BE2C (cell line): ENCODE results near the gene KAZN.

Experiments
- DNase-seq: peaks from one replicate; pipeline ENCODE4 v3.0.0-alpha.2; 2020
- H3K27me3 ChIP-seq: fragments of 250-450 bp; sonication (Bioruptor Pico); 2 replicates; pipeline ENCODE4 v1.5.1; 2020; ENCODE audit warnings: mild to moderate bottlenecking
- H3K36me3 ChIP-seq: fragments of 250-450 bp; sonication (Bioruptor Pico); 2 replicates; pipeline ENCODE4 v1.5.1; 2020; ENCODE audit warnings: mild to moderate bottlenecking
- H3K4me1 ChIP-seq: fragments of 250-450 bp; sonication (Bioruptor Pico); 2 replicates; pipeline ENCODE4 v1.5.1; 2020
- H3K4me3 ChIP-seq: 2 replicates; pipeline ENCODE4 v1.5.1; 2011; ENCODE audit warnings: low read depth, low read length
- H3K9me3 ChIP-seq: fragments of 250-450 bp; sonication (Bioruptor Pico); 2 replicates; pipeline ENCODE4 v1.5.1; 2020
- CTCF ChIP-seq: IDR thresholded peaks from 2 replicates; pipeline ENCODE4 v1.5.1; 2012; ENCODE audit warnings: mild to moderate bottlenecking, low read depth, low read length

KAZN gene

DNA sequence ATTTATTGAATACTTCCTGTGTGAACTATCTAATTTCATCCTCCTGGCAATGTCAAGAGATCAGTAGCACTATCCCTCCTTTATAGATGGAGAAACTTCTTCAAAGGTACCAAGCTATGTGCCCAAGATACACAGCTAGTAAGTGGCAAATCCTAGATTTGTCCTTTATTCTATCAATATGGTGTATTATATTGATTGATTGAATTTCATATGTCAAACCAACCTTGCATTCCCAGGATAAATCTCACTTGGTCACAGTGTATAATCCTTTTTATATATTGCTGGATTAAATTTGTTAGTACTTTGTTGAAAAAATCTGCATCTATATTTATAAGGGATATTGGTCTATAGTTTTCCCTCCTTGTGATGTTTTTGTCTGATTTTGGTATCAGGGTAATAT lies 506.3 kb downstream of the KAZN start:
- Histone ChIP-seq H3K9me3 (no peaks in the 10 kb centered on the region), H3K4me1 (no peaks in the 10 kb centered on the region), H3K36me3 (no peaks in the 10 kb centered on the region), H3K27me3 (no peaks in the 10 kb centered on the region), H3K4me3 (no peak overlapping the region)
- no peak for TF ChIP-seq CTCF
- no peak for DNase-seq

- no peak for TF ChIP-seq CTCF
Measured at GRCh38 chr1:15106608-15107007, 508.1 kb downstream of the KAZN start.

DNA sequence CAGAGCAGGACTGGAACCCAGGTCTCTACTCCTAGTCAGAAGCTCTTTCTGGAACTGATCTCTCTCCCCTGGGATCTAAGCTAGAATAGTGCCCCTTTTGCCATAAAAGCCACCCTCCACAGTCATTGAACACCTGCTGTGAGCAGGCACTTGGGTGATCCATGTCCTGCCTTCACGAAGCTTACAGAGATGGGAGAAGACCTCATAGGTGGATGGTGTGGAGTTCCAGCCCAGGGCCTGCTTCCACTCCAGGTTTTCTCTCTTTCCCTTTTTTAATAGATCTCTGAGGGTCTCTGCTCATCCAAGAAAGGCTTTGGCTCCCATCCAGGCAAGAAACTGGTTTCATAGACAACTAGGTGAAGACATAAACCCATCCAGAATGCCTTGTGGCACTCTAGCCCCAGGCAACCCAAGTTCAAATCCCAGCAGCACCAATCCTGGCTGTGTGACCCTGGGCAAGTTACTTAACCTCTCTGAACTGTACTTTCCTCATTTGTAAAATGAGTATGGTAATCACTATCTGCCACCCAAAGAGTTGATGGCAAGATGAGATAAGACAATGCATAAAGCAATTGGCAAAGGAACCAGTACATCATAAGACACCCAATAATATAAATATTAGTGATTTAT lies 508.7 kb downstream of the KAZN start:
- Histone ChIP-seq H3K9me3 (no peaks in the 10 kb centered on the region), H3K27me3 (no peaks in the 10 kb centered on the region), H3K4me1 (no peaks in the 10 kb centered on the region), H3K4me3 (no peak overlapping the region), H3K36me3 (no peaks in the 10 kb centered on the region)
- no peak for DNase-seq
- no peak for TF ChIP-seq CTCF

More at GRCh38 chr1:15106608-15107007, 508.1 kb downstream of the KAZN start:
- no peak overlapping the region for H3K4me3 ChIP-seq
- no peaks in the 10 kb centered on the region for H3K27me3 ChIP-seq
- H3K36me3 ChIP-seq, result no peaks in the 10 kb centered on the region
- no peaks in the 10 kb centered on the region for H3K9me3 ChIP-seq
- peak; percentile 40 for DNase-seq
- no peaks in the 10 kb centered on the region for H3K4me1 ChIP-seq

GRCh38 chr1:15107911-15108310 lies 509.4 kb downstream of the KAZN start:
- Histone ChIP-seq H3K9me3 (no peaks in the 10 kb centered on the region), H3K27me3 (no peaks in the 10 kb centered on the region), H3K36me3 (no peaks in the 10 kb centered on the region), H3K4me3 (no peak overlapping the region), H3K4me1 (no peaks in the 10 kb centered on the region)
- no peak for TF ChIP-seq CTCF
- no peak for DNase-seq

DNA sequence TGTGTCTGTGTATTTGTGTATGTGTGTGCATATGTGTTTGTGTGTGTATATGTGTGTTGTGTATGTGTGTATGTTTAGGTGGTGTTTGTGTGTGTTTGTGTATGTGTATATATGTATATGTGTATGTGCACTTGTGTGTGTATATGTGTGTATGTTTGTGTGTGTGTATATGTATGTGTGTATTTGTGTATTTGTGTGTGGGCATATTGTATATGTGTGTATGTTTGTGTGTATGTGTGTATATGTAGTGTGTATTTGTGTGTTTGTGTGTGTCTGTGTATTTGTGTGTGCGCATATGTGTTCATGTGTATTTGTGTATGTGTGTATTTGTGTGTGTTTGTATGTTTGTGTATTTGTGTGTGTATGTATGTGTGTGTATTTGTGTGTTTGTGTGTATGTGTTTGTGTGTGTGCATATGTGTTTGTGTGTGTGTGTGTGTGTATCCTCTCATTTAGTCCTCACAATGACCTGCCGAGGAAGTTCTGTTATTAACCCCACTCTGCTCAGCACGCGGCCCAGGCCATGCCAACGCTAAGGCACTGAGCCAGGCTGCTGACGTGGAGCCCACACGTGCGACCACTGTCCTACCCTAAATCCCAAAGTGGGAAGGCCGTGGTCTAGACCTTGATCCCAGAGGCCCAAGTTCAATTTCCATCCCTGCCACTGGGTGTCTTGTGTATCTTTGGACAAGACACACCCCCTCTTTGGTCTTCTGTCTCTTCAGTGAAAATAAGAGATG lies 511.8 kb downstream of the KAZN start:
- DNase-seq, result no peak
- TF ChIP-seq CTCF, result no peak
- no peaks in the 10 kb centered on the region for H3K27me3 ChIP-seq
- no peaks in the 10 kb centered on the region for H3K4me1 ChIP-seq
- H3K9me3 ChIP-seq, result no peaks in the 10 kb centered on the region
- no peaks in the 10 kb centered on the region for H3K36me3 ChIP-seq
- no peak overlapping the region for H3K4me3 ChIP-seq

DNA sequence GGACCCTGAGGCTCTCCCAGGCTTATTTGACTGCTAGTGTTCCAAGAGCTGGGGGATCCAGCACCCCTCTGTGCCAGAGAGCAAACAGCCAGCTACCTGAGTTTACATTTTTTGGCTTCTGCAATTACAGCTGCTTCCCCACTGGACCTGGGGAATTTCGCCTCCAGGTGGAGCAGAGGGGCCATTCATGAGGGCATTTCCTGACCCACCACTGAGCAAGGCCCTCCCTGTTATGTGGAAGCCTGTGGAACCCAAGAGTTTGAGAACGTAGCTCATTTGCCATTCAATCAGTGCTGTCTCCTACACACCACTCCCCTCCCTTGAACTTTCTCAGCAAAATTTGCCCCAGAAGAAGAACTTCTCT lies 512.4 kb downstream of the KAZN start:
- Histone ChIP-seq H3K36me3 (no peaks in the 10 kb centered on the region), H3K9me3 (no peaks in the 10 kb centered on the region), H3K4me3 (no peak overlapping the region), H3K27me3 (no peaks in the 10 kb centered on the region), H3K4me1 (no peaks in the 10 kb centered on the region)
- no peak for DNase-seq
- no peak for TF ChIP-seq CTCF
